OCI-LY1 (cell line): ENCODE results near the gene CILP2.

Experiments used
- H2AFZ ChIP-seq: fragments of 200-600 bp; sonication (generic), shearing (Covaris generic); 2 replicates; pipeline ENCODE4 v1.6.0; 2014; ENCODE audit warnings: antibody characterized with exemption, mild to moderate bottlenecking, low read length
- H3F3A ChIP-seq: fragments of 200-600 bp; sonication (generic), shearing (Covaris generic); 2 replicates; pipeline ENCODE4 v1.6.0; 2014; ENCODE audit warnings: mild to moderate bottlenecking, antibody characterized with exemption, low read length, moderate library complexity; ENCODE audit not compliant: insufficient read depth
- H3K27ac ChIP-seq: fragments of 200-600 bp; sonication (generic); 2 replicates; pipeline ENCODE4 v1.5.1; 2014; ENCODE audit warnings: low read length, mixed run types, mild to moderate bottlenecking, low read depth; ENCODE audit not compliant: poor library complexity, severe bottlenecking
- H3K27me3 ChIP-seq: fragments of 200-600 bp; sonication (generic); 2 replicates; pipeline ENCODE4 v1.6.0; 2014; ENCODE audit warnings: antibody characterized with exemption, mild to moderate bottlenecking, low read length, moderate library complexity; ENCODE audit not compliant: insufficient read depth
- H3K36me3 ChIP-seq: fragments of 200-600 bp; sonication (generic); 2 replicates; pipeline ENCODE4 v1.6.1; 2014; ENCODE audit warnings: mild to moderate bottlenecking, antibody characterized with exemption, low read length, moderate library complexity, mixed read lengths; ENCODE audit not compliant: insufficient read depth
- H3K4me1 ChIP-seq: fragments of 200-600 bp; sonication (generic); 2 replicates; pipeline ENCODE4 v1.5.1; 2014; ENCODE audit warnings: mild to moderate bottlenecking, low read length, moderate library complexity; ENCODE audit not compliant: insufficient read depth, severe bottlenecking
- H3K4me2 ChIP-seq: fragments of 200-600 bp; sonication (generic), shearing (Covaris generic); 2 replicates; pipeline ENCODE4 v1.6.1; 2014; ENCODE audit warnings: low read length
- H3K4me3 ChIP-seq: fragments of 200-600 bp; sonication (generic); 2 replicates; pipeline ENCODE4 v1.5.1; 2014; ENCODE audit warnings: low read length, low read depth, mild to moderate bottlenecking, mixed read lengths; ENCODE audit not compliant: poor library complexity, severe bottlenecking
- H3K79me2 ChIP-seq: fragments of 200-600 bp; shearing (Covaris generic); 2 replicates; pipeline ENCODE4 v1.6.1; 2016; ENCODE audit warnings: mixed run types, low read length, mixed read lengths; ENCODE audit not compliant: insufficient read depth
- H3K9ac ChIP-seq: fragments of 200-600 bp; sonication (generic), shearing (Covaris generic); 2 replicates; pipeline ENCODE4 v1.6.1; 2014; ENCODE audit warnings: mild to moderate bottlenecking, low read length, mixed read lengths
- H3K9me2 ChIP-seq: fragments of 200-600 bp; sonication (generic), shearing (Covaris generic); 2 replicates; pipeline ENCODE4 v1.6.1; 2014; ENCODE audit warnings: low read depth, mild to moderate bottlenecking, low read length, mixed read lengths
- H3K9me3 ChIP-seq: fragments of 200-600 bp; shearing (Covaris generic); 2 replicates; pipeline ENCODE4 v1.6.1; 2014; ENCODE audit warnings: low read length, mixed read lengths
- H4K20me1 ChIP-seq: fragments of 200-600 bp; sonication (generic), shearing (Covaris generic); 2 replicates; pipeline ENCODE4 v1.6.0; 2016; ENCODE audit warnings: mild to moderate bottlenecking, low read length; ENCODE audit not compliant: insufficient read depth
- EZH2 ChIP-seq: fragments of 200-600 bp; sonication (generic), shearing (Covaris generic); IDR thresholded peaks from 2 replicates; pipeline ENCODE4 v1.8.0; 2017; ENCODE audit warnings: borderline replicate concordance, mixed run types, mild to moderate bottlenecking, antibody characterized with exemption, low read length, moderate library complexity, mixed read lengths
- TF ChIP-seq, protein P1 (sequence below): fragments of 200-600 bp; sonication (generic), shearing (Covaris generic); IDR thresholded peaks from 2 replicates; pipeline ENCODE4 v1.5.1; 2017; ENCODE audit warnings: mild to moderate bottlenecking, antibody characterized with exemption, low read length, moderate library complexity, mixed read lengths

Gene CILP2

DNA sequence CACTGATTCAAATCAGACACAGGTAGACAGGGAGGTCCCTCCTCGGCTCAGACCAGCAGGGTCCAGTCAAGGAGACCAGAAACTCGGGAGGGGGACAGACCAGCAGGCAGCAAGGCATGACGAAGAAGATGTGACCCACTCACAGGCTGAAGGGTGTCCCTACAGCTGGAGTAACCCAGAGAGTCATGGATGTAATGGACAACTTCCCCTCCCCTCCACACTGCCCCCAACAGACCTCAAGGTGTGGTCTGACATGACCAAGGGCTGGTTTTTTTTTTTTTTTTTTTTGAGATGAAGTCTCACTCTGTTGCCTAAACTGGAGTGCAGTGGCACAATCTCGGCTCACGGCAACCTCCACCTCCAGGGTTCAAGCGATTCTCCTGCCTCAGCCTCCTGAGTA lies 46.3 kb downstream of the CILP2 start:
- TF ChIP-seq, protein P1, sequence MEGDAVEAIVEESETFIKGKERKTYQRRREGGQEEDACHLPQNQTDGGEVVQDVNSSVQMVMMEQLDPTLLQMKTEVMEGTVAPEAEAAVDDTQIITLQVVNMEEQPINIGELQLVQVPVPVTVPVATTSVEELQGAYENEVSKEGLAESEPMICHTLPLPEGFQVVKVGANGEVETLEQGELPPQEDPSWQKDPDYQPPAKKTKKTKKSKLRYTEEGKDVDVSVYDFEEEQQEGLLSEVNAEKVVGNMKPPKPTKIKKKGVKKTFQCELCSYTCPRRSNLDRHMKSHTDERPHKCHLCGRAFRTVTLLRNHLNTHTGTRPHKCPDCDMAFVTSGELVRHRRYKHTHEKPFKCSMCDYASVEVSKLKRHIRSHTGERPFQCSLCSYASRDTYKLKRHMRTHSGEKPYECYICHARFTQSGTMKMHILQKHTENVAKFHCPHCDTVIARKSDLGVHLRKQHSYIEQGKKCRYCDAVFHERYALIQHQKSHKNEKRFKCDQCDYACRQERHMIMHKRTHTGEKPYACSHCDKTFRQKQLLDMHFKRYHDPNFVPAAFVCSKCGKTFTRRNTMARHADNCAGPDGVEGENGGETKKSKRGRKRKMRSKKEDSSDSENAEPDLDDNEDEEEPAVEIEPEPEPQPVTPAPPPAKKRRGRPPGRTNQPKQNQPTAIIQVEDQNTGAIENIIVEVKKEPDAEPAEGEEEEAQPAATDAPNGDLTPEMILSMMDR, result no peak
- TF ChIP-seq EZH2, result no peak
- H3K9me2 ChIP-seq, result no peaks in the 10 kb centered on the region

DNA sequence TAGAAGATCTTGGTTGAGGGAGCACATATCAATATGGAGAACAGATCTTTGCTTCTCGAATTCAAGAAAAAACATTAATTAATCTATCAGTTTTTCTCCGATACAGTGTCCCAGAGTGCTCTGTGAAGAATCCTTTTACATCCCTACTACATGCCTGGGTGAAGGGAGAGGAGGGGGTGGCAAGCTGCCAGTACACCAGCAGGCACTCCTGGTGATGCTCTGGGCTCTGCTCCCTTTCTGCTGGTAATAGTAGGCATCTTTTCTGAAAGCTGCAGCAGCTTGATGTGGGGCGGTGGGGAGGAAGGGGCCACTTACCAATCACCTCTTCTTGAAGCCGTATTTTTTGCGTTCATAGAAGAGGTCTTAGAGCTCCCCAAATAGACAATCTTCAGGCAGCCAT lies 49.7 kb downstream of the CILP2 start:
- Histone ChIP-seq H4K20me1 (no peaks in the 10 kb centered on the region), H3K4me3 (no peak overlapping the region), H2AFZ (no peak overlapping the region), H3K36me3 (peaks cover 3% of the 10 kb centered on the region; the same call in 1 of the 2 replicates), H3K9ac (no peak overlapping the region), H3K9me2 (no peaks in the 10 kb centered on the region), H3K9me3 (no peaks in the 10 kb centered on the region), H3K27ac (no peak overlapping the region), H3K4me2 (no peak overlapping the region), H3F3A (no peaks in the 10 kb centered on the region), H3K4me1 (peaks cover 9% of the 10 kb centered on the region), H3K79me2 (no peaks in the 10 kb centered on the region), H3K27me3 (no peaks in the 10 kb centered on the region)
- TF ChIP-seq, protein P1, result no peak
- no peak for TF ChIP-seq EZH2

More for the DNA sequence above, 46.3 kb downstream of the CILP2 start:
- Histone ChIP-seq H3K4me1 (no peaks in the 10 kb centered on the region), H3K9me3 (no peaks in the 10 kb centered on the region), H3K4me2 (no peak overlapping the region), H3K4me3 (no peak overlapping the region), H3K27ac (no peak overlapping the region), H3F3A (no peaks in the 10 kb centered on the region), H3K27me3 (no peaks in the 10 kb centered on the region), H2AFZ (no peak overlapping the region), H3K36me3 (no peaks in the 10 kb centered on the region), H3K79me2 (no peaks in the 10 kb centered on the region), H3K9ac (no peak overlapping the region), H4K20me1 (no peaks in the 10 kb centered on the region)

DNA sequence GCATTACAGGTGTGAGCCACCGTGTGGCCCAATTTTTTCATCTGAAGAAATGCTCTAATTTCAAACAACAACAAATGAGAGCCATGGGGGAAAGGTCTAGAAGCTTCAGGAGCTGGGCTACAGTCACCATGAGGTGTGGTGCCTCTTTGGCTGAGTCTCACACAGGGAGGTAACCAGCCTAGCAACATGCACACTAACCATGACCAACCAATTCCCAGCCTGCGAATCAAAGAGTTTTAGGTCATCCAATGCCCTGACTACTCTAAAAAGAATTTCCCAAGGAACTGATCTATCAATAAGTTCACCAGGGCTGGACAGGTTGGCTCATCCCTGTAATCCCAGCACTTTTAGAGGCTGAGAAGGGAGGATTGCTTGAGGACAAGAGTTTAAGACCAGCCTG lies 50.5 kb downstream of the CILP2 start:
- Histone ChIP-seq H3K9me2 (no peaks in the 10 kb centered on the region), H3F3A (no peaks in the 10 kb centered on the region), H3K4me3 (no peak overlapping the region), H3K36me3 (peaks cover 3% of the 10 kb centered on the region; the same call in 1 of the 2 replicates), H3K27me3 (no peaks in the 10 kb centered on the region), H3K27ac (no peak overlapping the region), H3K4me1 (peaks cover 9% of the 10 kb centered on the region), H3K4me2 (no peak overlapping the region), H4K20me1 (no peaks in the 10 kb centered on the region), H2AFZ (no peak overlapping the region), H3K79me2 (no peaks in the 10 kb centered on the region), H3K9me3 (no peaks in the 10 kb centered on the region), H3K9ac (no peak overlapping the region)
- no peak for TF ChIP-seq EZH2
- TF ChIP-seq, protein P1, result no peak
